ENCODE results near the gene FABP7. TPM values are rescaled to one million over a fixed set of nuclear protein-coding genes. Genes with fewer than 3 reads are reported as not detected.

The FABP7 gene
- total and polyA plus RNA-seq, 2 of the 13 experiments (the other 11 are each of a cell fraction or from before 2014, with no cell fraction given), result not detected

GRCh38 chr6:122798099-122798641, 18.7 kb downstream of the FABP7 start (continued):
- TF ChIP-seq ZNF235 (CRISPR knock-in tag; IDR thresholded peaks at IDR 0.05; ENCODE audit: borderline replicate concordance) (no peak), MXD3 (CRISPR knock-in tag; IDR thresholded peaks at IDR 0.05) (no peak), DNMT1 (CRISPR knock-in tag; IDR thresholded peaks at IDR 0.05) (no peak), STAG1 (CRISPR knock-in tag; IDR thresholded peaks at IDR 0.05) (no peak), NRL (CRISPR knock-in tag; IDR thresholded peaks at IDR 0.05; ENCODE audit: borderline replicate concordance) (no peak), RXRB (CRISPR knock-in tag; IDR thresholded peaks at IDR 0.05; ENCODE audit: borderline replicate concordance) (peak; percentile 93), GLI4 (CRISPR knock-in tag; IDR thresholded peaks at IDR 0.05; ENCODE audit: borderline replicate concordance) (no peak), ZNF567 (CRISPR knock-in tag; IDR thresholded peaks at IDR 0.05; ENCODE audit: borderline replicate concordance) (peak; percentile 86; the same call in 1 of the 2 replicates), MAZ (IDR thresholded peaks at IDR 0.05; ENCODE audit: borderline replicate concordance, low read depth, low read length) (peak; percentile 83; the same call in 1 of the 2 replicates), MAZ (CRISPR knock-in tag; IDR thresholded peaks at IDR 0.05; ENCODE audit: low read depth) (peak; percentile 79), ZKSCAN1 (IDR thresholded peaks at IDR 0.05; ENCODE audit: low read length) (no peak), GFI1 (CRISPR knock-in tag; IDR thresholded peaks at IDR 0.05; ENCODE audit: borderline replicate concordance) (peak; percentile 18; the same call in 1 of the 2 replicates), BRF2 (CRISPR knock-in tag; IDR thresholded peaks at IDR 0.05) (no peak), NCOA2 (CRISPR knock-in tag; IDR thresholded peaks at IDR 0.05) (peak; percentile 81), ZNF205 (CRISPR knock-in tag; IDR thresholded peaks at IDR 0.05) (no peak; the same call in 1 of the 2 replicates)
- TF ChIP-seq, protein P1, sequence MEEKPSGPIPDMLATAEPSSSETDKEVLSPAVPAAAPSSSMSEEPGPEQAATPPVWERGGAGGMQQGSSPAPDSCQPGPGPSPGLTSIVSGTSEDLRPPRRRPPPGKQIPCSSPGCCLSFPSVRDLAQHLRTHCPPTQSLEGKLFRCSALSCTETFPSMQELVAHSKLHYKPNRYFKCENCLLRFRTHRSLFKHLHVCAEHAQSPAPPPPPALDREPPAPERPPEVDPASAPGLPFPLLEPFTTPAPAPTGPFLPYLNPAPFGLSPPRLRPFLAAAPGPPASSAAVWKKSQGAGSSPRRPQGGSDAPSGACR (CRISPR knock-in tag; IDR thresholded peaks at IDR 0.05), result peak; percentile 41; the same call in 1 of the 2 replicates
- TF ChIP-seq, protein P2, sequence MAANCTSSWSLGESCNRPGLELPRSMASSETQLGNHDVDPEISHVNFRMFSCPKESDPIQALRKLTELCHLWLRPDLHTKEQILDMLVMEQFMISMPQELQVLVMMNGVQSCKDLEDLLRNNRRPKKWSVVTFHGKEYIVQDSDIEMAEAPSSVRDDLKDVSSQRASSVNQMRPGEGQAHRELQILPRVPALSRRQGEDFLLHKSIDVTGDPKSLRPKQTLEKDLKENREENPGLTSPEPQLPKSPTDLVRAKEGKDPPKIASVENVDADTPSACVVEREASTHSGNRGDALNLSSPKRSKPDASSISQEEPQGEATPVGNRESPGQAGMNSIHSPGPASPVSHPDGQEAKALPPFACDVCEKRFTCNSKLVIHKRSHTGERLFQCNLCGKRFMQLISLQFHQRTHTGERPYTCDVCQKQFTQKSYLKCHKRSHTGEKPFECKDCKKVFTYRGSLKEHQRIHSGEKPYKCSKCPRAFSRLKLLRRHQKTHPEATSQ (CRISPR knock-in tag; IDR thresholded peaks at IDR 0.05; ENCODE audit: borderline replicate concordance), result no peak
- TF ChIP-seq, protein P3, sequence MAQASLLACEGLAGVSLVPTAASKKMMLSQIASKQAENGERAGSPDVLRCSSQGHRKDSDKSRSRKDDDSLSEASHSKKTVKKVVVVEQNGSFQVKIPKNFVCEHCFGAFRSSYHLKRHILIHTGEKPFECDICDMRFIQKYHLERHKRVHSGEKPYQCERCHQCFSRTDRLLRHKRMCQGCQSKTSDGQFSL (CRISPR knock-in tag; IDR thresholded peaks at IDR 0.05), result no peak
- TF ChIP-seq, protein P4, sequence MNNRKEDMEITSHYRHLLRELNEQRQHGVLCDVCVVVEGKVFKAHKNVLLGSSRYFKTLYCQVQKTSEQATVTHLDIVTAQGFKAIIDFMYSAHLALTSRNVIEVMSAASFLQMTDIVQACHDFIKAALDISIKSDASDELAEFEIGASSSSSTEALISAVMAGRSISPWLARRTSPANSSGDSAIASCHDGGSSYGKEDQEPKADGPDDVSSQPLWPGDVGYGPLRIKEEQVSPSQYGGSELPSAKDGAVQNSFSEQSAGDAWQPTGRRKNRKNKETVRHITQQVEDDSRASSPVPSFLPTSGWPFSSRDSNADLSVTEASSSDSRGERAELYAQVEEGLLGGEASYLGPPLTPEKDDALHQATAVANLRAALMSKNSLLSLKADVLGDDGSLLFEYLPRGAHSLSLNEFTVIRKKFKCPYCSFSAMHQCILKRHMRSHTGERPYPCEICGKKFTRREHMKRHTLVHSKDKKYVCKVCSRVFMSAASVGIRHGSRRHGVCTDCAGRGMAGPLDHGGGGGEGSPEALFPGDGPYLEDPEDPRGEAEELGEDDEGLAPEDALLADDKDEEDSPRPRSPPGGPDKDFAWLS (CRISPR knock-in tag; IDR thresholded peaks at IDR 0.05; ENCODE audit: borderline replicate concordance), result no peak
- TF ChIP-seq, protein P5, sequence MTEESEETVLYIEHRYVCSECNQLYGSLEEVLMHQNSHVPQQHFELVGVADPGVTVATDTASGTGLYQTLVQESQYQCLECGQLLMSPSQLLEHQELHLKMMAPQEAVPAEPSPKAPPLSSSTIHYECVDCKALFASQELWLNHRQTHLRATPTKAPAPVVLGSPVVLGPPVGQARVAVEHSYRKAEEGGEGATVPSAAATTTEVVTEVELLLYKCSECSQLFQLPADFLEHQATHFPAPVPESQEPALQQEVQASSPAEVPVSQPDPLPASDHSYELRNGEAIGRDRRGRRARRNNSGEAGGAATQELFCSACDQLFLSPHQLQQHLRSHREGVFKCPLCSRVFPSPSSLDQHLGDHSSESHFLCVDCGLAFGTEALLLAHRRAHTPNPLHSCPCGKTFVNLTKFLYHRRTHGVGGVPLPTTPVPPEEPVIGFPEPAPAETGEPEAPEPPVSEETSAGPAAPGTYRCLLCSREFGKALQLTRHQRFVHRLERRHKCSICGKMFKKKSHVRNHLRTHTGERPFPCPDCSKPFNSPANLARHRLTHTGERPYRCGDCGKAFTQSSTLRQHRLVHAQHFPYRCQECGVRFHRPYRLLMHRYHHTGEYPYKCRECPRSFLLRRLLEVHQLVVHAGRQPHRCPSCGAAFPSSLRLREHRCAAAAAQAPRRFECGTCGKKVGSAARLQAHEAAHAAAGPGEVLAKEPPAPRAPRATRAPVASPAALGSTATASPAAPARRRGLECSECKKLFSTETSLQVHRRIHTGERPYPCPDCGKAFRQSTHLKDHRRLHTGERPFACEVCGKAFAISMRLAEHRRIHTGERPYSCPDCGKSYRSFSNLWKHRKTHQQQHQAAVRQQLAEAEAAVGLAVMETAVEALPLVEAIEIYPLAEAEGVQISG (CRISPR knock-in tag; IDR thresholded peaks at IDR 0.05), result peak; percentile 67
- TF ChIP-seq, protein P6, sequence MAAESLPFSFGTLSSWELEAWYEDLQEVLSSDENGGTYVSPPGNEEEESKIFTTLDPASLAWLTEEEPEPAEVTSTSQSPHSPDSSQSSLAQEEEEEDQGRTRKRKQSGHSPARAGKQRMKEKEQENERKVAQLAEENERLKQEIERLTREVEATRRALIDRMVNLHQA (CRISPR knock-in tag; IDR thresholded peaks at IDR 0.05), result no peak
